HG02938 (cell line): ENCODE measurements around the gene ALG12.

Experiments used
- ATAC-seq: cut with Tn5 transposase; IDR thresholded peaks from one replicate; pipeline ENCODE4 v1.9.1; 2021; ENCODE audit warnings: mild to moderate bottlenecking, moderate library complexity; ENCODE audit not compliant: unreplicated experiment

ALG12 gene

GRCh38 chr22:49915610-49916009, 2.6 kb downstream of the ALG12 start:
- ATAC-seq: no peak

GRCh38 chr22:49914256-49914655, 4.0 kb downstream of the ALG12 start:
- no peak for ATAC-seq

GRCh38 chr22:49913446-49913845, 4.8 kb downstream of the ALG12 start:
- ATAC-seq: no peak

- ATAC-seq: no peak
Observed at GRCh38 chr22:49913026-49913425, 5.2 kb downstream of the ALG12 start.

GRCh38 chr22:49911881-49912625, 6.2 kb downstream of the ALG12 start:
- no peak for ATAC-seq

- ATAC-seq: no peak
Observed at GRCh38 chr22:49910229-49911155, 7.7 kb downstream of the ALG12 start.

- ATAC-seq: no peak
Observed at GRCh38 chr22:49909476-49910205, 8.6 kb downstream of the ALG12 start.

GRCh38 chr22:49907807-49908206, 10.4 kb downstream of the ALG12 start:
- no peak for ATAC-seq

GRCh38 chr22:49906799-49907290, 11.4 kb downstream of the ALG12 start:
- ATAC-seq: no peak

GRCh38 chr22:49906071-49906798, 12.0 kb downstream of the ALG12 start:
- ATAC-seq: no peak

GRCh38 chr22:49905465-49905864, 12.8 kb downstream of the ALG12 start:
- ATAC-seq: no peak

- no peak for ATAC-seq
Observed at GRCh38 chr22:49904040-49904369, 14.2 kb downstream of the ALG12 start.

GRCh38 chr22:49903322-49904039, 14.8 kb downstream of the ALG12 start:
- ATAC-seq: no peak

- ATAC-seq: no peak
Observed at GRCh38 chr22:49901457-49901856, 16.8 kb downstream of the ALG12 start.

GRCh38 chr22:49900441-49901230, 17.6 kb downstream of the ALG12 start:
- no peak for ATAC-seq

GRCh38 chr22:49899530-49899929, 18.7 kb downstream of the ALG12 start:
- no peak for ATAC-seq

- no peak for ATAC-seq
Observed at GRCh38 chr22:49897015-49897684, 21.1 kb downstream of the ALG12 start.

- no peak for ATAC-seq
Observed at GRCh38 chr22:49896201-49896600, 22.0 kb downstream of the ALG12 start.
